Sigmoid colon (tissue), 4 donors: ENCODE data around the gene KCTD1.

ENCODE experiments used
- EP300 ChIP-seq, 4 donors: sonication (generic); formaldehyde crosslinking; IDR thresholded peaks; one replicate each; pipeline ENCODE4 v1.6.1; 2017; ENCODE audit warnings: antibody characterized with exemption in 4 of 4
- POLR2A ChIP-seq, 2 donors: fragments of 450-650 bp; IDR thresholded peaks; one replicate each; pipeline ENCODE4 v1.6.1; 2016; ENCODE audit warnings: antibody characterized with exemption in 2 of 2, mild to moderate bottlenecking in 2 of 2, moderate library complexity in 2 of 2
- TF ChIP-seq, protein P1 (sequence below), 4 experiments: fragments of 450-650 bp in 3 of 4; fragments of 200-600 bp in 1 of 4; IDR thresholded peaks; one replicate each; pipeline ENCODE4 v1.5.1; 2016 to 2019; ENCODE audit warnings: antibody characterized with exemption in 4 of 4, mild to moderate bottlenecking in 3 of 4, moderate library complexity in 2 of 4

DNA sequence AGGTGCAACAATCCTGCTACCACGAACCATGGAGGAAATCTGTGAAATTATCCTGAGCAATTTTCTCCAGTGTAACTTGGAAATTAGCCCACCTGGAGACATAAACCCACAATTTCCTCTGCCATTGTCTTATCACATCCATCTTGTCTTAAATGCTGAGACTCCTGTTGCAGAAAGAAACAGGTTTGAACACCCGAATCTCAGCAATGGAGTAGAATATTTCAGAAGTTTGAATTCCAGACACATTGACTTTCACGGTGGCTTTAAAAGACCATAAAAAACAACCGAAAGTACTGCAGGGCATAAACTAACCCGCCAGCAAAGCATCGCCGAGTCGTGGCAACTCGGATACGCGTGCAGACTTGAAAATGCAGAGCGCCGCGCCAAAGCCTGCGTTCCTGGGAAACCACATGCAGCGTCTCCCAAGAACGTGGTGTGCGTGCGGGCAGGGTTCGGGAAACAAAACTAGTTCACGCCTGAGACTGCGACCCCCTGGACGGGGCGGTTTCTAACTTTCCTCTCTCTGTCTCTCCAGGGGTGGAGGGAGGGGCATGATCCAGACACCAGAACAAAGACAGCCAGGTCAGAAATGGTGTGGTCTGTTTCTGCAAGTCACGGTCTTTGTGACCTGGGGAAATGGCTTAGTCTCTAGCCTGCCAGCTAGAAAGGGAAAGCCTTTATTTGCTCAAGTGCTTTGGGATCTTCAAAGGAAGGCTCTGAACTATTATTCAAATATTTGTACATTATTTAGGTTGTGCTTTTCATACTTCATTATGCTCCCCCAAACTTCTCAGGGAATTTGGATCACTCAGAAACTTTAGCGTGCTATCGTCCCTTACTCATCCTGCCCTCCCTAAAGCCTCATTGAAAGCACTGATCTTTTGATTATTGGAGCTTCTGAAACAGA is 26.9 kb upstream of the KCTD1 start:
- TF ChIP-seq EP300 (IDR thresholded peaks at IDR 0.05) (no peak), POLR2A (IDR thresholded peaks at IDR 0.05) (no peak)
- TF ChIP-seq, protein P1, sequence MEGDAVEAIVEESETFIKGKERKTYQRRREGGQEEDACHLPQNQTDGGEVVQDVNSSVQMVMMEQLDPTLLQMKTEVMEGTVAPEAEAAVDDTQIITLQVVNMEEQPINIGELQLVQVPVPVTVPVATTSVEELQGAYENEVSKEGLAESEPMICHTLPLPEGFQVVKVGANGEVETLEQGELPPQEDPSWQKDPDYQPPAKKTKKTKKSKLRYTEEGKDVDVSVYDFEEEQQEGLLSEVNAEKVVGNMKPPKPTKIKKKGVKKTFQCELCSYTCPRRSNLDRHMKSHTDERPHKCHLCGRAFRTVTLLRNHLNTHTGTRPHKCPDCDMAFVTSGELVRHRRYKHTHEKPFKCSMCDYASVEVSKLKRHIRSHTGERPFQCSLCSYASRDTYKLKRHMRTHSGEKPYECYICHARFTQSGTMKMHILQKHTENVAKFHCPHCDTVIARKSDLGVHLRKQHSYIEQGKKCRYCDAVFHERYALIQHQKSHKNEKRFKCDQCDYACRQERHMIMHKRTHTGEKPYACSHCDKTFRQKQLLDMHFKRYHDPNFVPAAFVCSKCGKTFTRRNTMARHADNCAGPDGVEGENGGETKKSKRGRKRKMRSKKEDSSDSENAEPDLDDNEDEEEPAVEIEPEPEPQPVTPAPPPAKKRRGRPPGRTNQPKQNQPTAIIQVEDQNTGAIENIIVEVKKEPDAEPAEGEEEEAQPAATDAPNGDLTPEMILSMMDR (IDR thresholded peaks at IDR 0.05), result no peak
